ENCODE results near the gene EPS8.

EPS8 gene

DNA sequence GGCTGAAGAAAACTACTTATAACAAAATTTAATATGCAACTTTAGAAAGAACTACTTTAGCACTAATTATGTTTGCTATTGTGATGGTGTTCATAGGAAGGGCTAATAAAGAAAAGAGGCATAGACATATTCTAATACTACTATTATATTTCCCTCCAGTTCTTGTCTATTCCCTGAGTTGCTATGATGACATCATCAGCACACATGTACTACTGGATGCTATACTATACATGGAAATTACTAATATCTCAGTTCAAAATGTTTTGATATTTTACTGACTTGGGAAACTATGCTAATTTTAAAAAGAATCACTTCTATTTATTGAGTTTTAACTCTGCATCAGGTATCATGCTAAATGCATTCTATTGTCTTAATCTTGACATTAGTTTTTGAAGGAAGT is 101.6 kb downstream of the EPS8 start:
- DNase-seq, result no peak

DNA sequence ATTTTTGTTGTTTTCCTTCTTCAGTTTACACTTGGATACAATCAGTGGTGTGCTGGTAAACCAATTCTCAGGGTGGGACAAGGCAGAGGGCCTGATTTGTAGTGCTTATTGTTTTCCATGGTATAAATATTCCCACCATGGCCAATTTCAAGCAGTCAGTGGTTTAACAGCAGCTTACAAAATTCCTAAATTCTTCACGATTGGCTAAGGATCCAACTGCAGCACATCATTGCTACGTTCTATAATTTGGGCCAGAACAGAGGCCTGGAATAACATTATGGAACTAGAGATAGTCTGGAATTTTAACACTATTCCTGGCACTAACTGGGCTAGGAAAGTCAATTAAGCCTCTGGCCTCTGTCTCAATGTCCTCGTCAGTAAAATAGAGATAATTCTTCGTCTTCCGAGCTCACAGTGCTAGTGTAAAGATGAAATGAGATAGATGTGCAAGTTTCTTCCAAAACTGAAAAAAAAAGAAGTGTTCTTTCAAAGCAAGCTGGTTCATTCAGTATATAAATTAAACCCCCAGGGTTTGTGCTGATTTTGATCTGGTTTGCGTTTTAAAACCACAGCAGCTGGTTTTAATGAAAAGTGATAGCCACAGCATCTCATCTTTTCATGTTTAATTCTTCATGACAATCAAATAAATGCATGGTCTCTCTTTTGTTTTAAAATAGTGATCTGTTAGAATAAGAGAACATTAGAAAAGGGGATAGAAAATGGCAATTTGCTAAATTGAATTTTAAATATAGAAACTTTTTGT is 104.1 kb downstream of the EPS8 start:
- no peak for DNase-seq

DNA sequence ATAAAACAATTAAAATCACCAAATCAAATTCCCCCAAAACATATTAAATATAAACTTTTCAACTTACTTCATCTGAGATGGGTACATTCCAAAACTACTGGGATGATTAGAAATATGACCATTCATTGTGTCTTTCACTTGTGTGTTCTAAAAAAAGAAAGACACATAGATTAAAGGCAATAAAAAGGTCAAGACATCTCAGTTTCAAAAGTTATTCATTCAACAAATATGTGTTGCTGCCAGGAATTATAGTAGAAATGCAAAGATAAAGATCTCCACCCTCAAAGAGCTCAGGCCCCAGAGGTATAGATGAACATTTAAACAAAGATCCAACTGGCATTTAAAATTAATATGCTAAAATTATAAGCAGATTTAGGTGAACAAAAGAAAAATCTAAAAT is 106.4 kb downstream of the EPS8 start:
- no peak for DNase-seq

DNA sequence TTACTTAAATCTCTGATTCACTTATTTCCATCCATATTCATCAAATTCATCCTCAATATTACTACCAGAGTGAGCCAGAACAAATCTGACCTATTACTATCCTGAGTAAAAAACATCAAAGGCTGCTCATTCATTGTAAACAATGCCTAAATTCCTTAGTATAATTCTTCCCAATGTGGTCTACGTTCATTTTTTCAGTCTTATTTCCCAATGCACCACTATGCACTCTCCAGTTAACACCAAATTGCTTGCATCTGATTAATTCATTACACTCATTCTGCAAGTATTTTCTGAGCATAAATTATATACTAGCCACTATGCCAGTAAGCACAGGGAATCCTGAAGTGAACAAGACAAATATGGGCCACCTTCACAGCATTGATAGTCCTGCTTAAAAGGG is 110.0 kb downstream of the EPS8 start:
- no peak for DNase-seq

DNA sequence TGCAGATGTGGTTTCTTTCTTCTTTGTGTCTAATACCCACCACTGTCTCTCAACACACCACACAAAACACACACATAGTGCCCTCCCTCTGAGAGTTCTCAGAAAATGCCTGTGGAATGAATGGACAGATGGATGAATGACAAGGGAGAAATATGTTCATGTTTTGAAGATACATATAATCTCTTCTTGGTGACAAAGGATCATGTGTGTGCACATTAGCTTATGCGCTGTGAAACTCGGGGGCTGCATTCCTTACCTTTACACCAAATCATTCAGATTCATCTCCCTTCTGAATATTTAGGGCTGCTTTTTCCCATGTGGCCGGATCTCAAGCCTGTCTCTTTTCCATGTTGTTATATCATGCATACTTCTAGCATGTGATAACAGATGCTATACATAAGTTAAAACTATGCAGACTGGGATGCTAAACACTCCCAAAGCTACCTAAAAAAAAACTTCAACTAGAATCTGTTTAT is 111.4 kb downstream of the EPS8 start:
- DNase-seq, result no peak

DNA sequence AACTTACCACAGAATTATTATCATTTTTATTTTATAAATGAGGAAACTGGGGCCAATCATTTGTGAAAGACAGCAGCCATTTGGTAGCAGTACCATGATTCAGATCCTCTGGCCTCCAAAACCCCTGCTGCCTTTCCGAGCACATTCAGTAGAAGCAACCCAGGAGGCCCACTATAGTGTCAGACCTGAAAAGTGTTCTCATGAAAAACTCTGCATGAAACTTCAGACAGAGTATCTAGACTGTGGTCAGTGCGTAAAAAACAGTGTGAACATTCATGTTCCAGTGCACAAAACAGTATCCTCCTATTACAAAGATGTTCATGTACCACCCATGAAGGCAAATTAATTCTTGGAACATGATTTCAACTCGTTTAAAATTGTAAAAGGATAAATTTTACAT is 112.0 kb downstream of the EPS8 start:
- DNase-seq, result no peak

DNA sequence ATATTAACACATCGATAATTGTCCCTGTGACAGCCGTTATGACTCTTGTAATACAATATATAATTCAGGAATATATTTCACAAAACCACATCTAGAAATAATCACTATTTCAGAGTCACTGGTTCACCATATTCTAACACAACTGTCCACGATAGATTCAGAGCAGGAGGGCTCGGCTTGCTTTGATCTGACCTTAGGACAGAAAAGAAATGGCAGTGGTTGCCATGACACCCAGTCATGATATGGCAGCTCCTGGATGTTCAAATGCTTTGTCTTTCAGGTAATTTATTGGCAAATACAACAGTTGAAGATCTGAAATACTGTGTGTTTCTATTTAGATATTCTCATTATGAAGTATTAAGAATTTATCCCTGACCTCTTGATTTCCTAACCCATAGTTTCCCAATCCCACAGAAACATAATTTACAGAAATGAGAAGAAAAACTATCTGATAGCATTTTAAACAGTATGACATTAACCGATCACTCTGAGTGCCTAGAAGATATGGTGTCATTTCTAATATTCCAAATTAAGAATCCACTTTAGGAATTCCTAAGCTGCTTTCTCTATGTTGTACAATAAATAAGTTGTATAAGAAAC is 116.4 kb downstream of the EPS8 start:
- no peak for DNase-seq

DNA sequence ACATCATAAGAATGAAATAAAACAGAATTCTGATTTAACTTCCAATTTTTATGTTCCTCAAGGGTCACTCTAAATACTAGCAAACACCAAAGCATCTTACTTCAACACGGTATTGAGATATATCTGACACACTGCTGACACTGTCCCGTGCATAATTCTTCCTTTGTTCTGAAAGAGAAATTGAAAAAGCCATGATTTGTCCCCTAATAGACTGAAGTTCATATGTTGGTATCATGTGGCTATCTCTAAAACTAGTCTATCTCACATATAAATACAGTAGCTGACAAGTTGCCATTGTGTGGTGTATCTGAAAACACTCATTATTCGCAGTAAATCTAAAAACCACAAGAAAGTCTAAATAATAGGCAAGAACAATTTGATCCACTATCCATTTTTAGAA is 118.4 kb downstream of the EPS8 start:
- DNase-seq, result no peak

DNA sequence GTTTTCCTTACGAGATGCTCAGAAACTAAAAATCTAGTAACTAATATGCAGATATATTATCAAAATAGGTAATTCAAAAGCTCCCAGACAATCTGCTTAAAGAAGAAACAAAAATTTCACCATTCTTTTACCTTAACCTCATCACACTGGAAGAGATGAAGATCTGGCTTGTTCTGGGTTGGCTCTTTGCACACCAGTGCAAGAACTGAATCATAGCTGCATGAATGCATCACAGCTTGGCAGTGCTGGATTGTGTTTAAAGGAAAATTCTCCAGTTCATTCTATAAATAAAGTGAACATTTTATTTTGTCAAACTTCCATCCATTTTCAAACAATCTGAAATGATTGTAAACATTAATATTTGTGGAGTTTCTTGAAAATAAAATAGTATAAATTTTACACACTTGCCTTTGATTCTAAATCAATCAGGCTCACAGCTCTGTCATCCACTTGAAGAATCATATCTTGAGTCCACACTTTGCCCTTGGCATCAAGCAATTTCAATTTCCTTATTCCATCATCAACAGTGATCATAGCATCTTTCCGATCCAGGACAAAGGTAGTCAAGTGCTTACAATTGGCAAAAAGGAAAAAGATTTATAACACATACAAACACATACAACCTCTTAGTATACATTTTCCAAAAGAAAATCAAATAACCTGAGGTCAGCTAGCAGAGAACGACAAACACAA is 119.8 kb downstream of the EPS8 start:
- DNase-seq, result no peak

DNA sequence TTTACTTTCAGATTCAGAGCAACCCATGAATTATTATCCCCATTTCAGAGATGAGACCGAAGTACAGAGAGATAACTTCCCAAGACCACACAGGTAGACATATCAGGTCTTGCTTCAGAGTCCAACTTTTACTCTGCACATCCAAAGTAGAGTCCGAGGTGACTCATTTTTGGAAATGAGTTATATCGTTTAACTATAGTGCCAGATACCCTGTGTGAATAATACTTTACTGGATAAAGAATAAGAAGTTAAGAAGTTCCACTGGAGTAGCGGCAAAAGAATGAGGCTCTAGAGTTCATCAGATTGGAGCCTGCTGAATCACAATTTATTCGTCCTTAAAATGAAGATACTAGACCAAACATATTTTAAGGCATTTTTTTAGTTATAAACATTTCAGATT is 124.7 kb downstream of the EPS8 start:
- DNase-seq, result no peak

DNA sequence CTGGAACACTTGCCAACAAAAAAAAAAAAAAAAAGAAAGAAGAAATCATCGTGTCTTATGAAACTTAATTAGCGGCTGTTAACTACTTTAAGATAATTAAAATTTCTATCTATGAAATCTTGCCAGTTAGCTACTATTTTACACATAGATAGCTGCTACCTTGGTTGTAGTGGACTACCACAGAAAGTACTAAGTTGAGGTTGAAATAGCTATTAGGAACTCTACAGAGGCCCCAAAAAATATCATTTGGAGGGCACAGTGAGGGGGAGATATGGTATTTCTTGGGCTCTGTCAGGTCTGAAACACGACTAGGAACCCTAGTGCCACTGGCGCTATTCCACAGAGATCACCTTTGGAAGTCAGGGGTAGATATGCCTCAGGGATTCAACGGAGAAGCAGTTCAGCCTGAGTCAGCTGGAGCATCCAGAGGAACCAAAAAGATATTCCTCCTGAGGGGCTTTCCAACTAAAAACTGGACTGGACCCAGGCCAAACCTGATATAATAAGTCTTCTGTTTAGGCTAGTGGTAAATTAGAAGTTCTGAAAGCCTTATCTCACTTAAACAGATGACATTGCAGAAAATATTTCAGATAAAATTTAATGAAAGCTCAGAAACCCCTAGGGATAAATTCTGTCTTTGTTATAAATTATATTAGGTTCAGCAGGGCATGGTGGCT is 126.1 kb downstream of the EPS8 start:
- no peak for DNase-seq

DNA sequence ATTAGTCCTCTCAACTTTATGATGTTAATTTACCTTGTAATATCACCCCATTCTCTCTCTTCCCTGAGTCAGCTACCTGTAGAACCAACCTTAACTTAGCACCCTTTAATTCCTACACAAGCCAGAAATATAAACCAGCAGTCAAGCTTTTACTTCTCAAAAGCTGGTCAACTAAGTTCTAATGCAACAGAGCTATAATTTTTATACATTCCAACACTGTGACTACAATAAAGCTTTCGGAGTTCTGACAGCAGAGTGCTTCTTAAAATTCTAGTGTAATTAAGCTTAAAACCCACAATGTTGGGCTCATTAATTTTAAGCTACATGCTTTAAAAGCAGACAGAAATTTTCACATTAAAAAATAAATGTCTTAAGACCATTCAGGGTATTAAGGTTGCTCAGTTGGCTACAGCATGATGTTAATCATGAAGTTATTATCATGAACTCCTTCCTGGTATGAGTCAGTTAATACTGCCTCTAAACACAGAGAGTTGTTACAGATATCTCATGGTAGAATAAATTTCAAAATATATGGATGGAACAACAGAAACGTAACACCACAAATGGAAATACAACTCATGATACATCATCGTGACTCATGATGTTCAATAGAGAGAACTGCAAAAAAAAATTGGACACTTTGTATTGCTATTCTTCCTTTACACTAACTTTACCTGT is 126.7 kb downstream of the EPS8 start:
- no peak for DNase-seq

DNA sequence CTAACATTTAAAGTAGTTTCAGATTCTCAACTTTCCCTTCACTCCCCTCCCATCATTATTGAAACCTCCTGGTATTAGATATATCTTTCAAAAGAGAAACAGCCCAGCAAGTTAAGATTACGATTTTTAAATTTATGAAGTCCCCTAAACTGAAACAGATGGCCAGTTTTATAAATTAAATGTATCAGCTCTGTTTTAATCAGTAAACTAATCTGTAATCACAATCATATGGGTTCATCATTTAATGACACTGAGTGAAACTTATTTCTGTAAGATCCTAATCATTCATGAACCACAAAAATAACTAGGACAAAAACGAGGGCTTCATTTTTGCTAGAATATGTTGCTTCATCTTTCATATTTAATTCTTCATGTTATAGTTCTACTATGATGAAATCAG is 137.8 kb downstream of the EPS8 start:
- DNase-seq, result no peak

DNA sequence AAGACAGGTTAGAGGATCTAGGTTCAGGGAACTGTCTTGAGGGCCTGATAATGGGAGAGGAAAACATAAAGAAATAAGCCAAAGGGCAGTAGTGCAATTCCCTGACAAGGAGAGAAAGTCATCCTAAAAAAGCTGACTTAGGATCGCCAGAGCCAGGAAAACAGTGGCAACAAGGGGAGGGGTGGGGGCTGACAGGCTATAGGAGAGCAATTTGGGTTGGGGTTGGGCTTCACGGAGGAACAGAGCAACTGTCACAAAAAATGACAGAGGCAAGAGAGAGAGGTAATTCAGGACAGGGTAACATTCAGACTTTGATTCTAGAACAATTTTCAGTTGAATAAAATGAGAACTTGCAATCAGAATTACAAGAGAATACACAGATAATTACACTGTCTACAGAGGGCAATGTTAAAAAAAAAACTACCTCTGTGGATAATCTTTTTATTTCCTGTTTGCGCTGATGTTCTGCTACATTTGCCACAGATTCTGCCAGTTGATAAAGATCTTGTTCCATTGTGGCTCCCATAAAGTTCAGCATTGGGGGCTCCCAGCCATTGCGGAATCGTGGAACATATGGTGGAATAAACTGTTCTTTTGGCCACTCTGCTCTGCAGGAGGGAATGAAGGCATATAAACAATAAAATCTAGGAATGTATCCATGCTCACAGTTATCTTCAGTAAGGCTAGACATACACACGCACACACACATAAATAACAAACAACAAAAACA is 138.6 kb downstream of the EPS8 start:
- DNase-seq, result no peak

DNA sequence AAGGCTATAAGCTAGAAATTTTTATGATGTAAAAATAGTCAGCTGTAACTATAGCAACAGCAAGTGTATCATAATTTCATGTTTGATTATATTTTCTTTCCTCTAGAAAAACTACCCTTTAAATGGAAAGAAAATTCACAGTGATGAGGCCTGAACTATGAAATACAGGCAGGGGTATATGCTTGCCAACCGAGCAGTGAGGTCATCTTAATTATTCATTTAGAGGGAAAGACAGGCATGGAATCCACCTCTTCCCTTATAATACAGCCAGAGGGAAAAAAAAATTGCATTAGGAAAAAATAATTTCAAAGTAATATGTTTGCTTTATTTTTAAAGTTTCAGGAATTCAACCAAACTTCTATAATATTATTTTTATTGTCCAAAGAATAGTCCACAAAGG is 139.8 kb downstream of the EPS8 start:
- no peak for DNase-seq

DNA sequence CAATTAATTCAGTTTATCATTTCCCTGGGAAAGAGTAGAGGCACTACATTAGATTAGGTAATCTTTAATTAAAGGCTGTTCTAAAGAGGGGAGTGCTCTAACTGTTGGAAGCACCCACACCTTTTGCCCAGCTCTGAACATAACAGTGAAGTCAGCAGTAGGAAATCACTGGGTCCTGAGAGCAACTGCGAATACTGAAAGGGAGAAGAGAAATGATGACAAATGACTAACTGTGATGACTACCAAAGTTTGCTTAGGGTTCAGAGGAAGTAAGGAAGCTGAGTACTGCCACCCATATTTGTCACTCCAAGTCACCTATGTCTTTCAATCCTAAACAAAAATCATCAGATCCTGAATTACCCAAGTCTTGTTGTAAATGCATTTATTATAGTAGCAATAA is 140.6 kb downstream of the EPS8 start:
- DNase-seq, result no peak

DNA sequence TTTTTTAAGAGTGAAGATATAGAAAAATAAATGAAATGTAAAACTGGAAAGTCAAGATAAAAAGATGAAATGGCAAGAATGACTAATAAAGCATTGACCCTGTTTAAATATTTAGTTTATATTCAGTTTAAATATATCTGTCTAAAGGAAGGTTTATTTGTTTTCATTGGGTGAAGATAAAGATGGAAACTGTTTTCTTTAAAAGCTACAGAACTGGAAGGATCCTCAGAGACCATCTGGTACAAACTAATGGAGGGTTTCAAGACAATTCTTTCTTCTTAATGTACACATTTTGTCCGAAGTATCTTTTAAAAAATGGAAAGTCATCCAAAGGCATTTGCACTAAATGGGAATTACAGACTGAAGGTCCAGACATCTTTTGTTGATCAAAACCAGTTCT is 142.6 kb downstream of the EPS8 start:
- DNase-seq, result no peak

DNA sequence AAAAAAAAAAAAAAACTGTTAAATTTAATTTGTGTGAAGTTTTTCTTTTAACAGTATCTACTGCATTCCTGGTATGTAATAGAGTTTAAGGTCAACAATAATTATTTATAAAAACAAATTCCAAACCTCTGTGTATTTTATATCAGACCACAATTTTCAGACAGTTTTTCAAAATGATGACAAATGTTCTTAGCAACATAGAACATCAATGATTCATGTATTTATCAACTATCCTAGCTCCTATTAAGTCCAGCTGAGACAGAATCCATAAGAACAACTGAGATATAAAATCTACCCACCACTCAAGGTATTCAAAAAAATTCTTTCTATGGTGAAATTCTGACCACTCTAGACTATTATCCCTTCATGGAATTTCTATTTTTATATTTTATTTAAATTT is 144.5 kb downstream of the EPS8 start:
- DNase-seq, result no peak

DNA sequence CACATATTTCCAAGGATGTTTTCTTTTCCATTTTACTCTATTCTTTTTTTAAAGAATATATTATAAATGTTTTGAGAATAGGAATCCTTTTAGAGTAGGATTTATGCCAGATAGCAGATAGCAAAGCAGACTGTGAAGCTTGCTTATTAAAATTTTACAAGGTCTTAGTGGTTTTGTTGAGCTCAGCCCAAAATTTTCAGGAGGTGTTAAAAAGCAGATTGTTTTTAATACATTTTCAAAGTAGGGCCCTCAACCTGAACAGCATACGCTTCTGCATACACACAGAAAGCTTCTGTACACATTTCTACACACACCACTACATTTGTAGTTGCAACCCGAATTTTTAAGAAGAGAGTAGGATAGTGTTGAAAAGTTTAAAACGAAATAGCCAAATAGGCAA is 151.0 kb downstream of the EPS8 start:
- DNase-seq, result no peak

DNA sequence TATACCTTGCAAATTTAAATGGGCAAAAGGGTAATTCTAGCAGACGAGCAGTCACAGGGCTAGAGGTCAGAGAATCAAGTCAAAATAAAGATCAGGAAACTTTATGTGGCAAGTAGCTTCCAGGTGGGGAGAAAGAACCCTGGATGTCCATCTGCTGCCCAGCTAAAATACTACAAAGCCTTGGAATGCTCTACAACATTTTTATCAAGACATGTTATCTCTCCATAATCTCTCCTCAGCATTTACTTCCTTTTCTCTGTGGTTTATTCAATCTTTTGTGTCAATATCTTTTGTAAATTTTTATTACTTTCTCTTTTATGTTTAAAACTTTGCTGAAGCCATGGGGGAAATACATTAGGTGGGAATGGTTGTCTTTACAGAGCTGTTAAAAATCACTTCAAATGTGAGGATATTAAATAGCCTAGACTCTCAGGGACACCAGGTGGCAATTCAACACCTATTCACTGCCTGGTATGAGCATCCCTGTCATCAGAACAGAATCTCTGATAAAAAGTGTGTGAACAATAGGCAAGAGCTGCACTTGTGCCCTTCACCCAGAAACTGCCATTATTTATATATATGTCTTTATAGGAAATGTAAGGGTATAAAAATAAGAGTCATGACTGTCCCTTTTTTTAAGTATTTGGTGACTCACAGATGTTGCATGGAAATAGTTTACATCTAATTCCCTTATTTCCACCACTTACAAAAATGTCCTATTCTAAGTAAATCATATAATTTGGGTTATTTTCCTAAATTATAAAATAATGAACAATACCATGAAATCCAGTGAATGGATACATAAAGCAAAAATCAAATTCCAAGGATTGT is 152.9 kb downstream of the EPS8 start:
- DNase-seq, result peak; percentile 0

DNA sequence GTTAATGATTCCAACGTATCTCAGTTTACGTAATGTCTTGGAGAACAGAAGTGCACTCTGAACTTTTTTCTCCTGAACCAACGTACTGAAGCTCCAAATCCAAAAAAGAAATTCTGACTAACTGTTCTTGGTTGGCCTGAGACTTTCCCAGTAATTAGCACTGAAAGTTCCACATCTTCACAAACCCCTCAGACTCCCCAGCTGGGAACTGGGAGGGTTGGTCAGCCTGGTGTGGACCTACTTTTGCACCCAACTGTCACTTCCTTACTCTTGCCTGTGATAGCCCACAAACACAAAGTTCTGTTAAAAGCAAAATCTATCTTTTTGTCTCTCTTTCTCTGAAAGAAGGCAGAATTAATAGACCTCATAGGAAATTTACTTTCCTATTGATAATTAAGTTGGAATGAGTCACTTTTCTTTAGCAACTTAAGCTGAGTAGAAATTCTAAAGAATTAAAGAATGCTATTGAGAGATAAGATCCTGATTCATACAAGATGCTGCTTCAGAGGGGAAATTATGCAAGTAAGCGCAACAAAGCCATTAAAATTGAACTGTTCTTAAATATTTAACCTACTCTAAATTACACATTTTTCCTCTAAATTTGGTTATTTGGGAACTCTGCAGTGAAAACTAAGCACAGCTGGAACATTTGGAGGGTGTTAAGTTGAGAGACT is 155.0 kb downstream of the EPS8 start:
- DNase-seq, result no peak
